PC-9 (cell line): ENCODE measurements around the gene REXO5.

ENCODE experiments used
- CTCF ChIP-seq: fragments of 200-600 bp; sonication (generic); conservative IDR thresholded peaks from 2 replicates; pipeline ENCODE4 v1.6.1; 2017; ENCODE audit warnings: mixed run types, antibody characterized with exemption, mild to moderate bottlenecking, moderate library complexity
- EZH2 ChIP-seq: fragments of 200-600 bp; sonication (generic); IDR thresholded peaks from 2 replicates; pipeline ENCODE4 v1.8.0; 2017; ENCODE audit warnings: antibody characterized with exemption, low read depth

- TF ChIP-seq CTCF = no peak
- no peak for TF ChIP-seq EZH2
These were observed 15.4 kb downstream of the REXO5 start for GRCh38 chr16:20821682-20822081.
